HG03095 (cell line): ENCODE results near the gene TBC1D22A.
"Not testable (repeated sequence)": the region's sequence is repeated elsewhere in the genome, so short reads cannot be mapped to it uniquely, and the experiment has no call there.

Experiments used
- ATAC-seq: cut with Tn5 transposase; IDR thresholded peaks from one replicate; pipeline ENCODE4 v1.9.1; 2021; ENCODE audit warnings: moderate library complexity; ENCODE audit not compliant: unreplicated experiment

The TBC1D22A gene

GRCh38 chr22:47157486-47158270 is 395.2 kb downstream of the TBC1D22A start:
- ATAC-seq = no peak

- no peak for ATAC-seq
Observed at GRCh38 chr22:47158457-47158856, 396.0 kb downstream of the TBC1D22A start.

- no peak for ATAC-seq
Observed at GRCh38 chr22:47159592-47159991, 397.1 kb downstream of the TBC1D22A start.

- no peak for ATAC-seq
Observed at GRCh38 chr22:47160141-47160541, 397.7 kb downstream of the TBC1D22A start.

GRCh38 chr22:47160781-47161520 is 398.5 kb downstream of the TBC1D22A start:
- ATAC-seq = no peak

GRCh38 chr22:47161631-47162030 is 399.2 kb downstream of the TBC1D22A start:
- no peak for ATAC-seq

- no peak for ATAC-seq
Observed at GRCh38 chr22:47162865-47163264, 400.4 kb downstream of the TBC1D22A start.

- ATAC-seq = no peak
Observed at GRCh38 chr22:47163481-47163855, 401.0 kb downstream of the TBC1D22A start.

- no peak for ATAC-seq
Observed at GRCh38 chr22:47163856-47164513, 401.5 kb downstream of the TBC1D22A start.

GRCh38 chr22:47164514-47165337 is 402.3 kb downstream of the TBC1D22A start:
- ATAC-seq = no peak

GRCh38 chr22:47165338-47166032 is 403.0 kb downstream of the TBC1D22A start:
- no peak for ATAC-seq

- no peak for ATAC-seq
Observed at GRCh38 chr22:47166033-47166404, 403.6 kb downstream of the TBC1D22A start.

GRCh38 chr22:47166446-47167016 is 404.1 kb downstream of the TBC1D22A start:
- ATAC-seq = no peak

GRCh38 chr22:47167056-47167455 is 404.6 kb downstream of the TBC1D22A start:
- ATAC-seq = no peak

- not testable (repeated sequence) for ATAC-seq
Observed at GRCh38 chr22:47167921-47168320, 405.5 kb downstream of the TBC1D22A start.

- no peak for ATAC-seq
Observed at GRCh38 chr22:47168441-47168840, 406.0 kb downstream of the TBC1D22A start.

- no peak for ATAC-seq
Observed at GRCh38 chr22:47168900-47169800, 406.7 kb downstream of the TBC1D22A start.

- no peak for ATAC-seq
Observed at GRCh38 chr22:47169801-47170140, 407.3 kb downstream of the TBC1D22A start.
